AG09319 (cell line): ENCODE results near the gene DDX4.

Experiments
- DNase-seq: peaks from one replicate; pipeline ENCODE4 v3.0.0-alpha.2; 2010; ENCODE audit warnings: low read depth; ENCODE audit errors: extremely low read depth
- CTCF ChIP-seq: IDR thresholded peaks from 2 replicates; pipeline ENCODE4 v1.5.1; 2011; ENCODE audit warnings: low read depth, mild to moderate bottlenecking, inconsistent platforms, low read length, moderate library complexity

The DDX4 gene

GRCh38 chr5:55866485-55866884 is 128.6 kb downstream of the DDX4 start:
- no peak for DNase-seq
- no peak for TF ChIP-seq CTCF
